Body of pancreas (tissue), 4 donors: ENCODE measurements around the gene FGF21.

Source experiments
- CTCF ChIP-seq, 7 experiments: fragments of 450-650 bp in 4 of 7; fragments of 200-600 bp in 3 of 7; sonication (generic) in 3 of 7; IDR thresholded peaks; one replicate each; pipeline ENCODE4 v1.5.1; 2016 to 2019; ENCODE audit warnings: antibody characterized with exemption in 7 of 7
- POLR2A ChIP-seq, 3 donors: fragments of 450-650 bp; IDR thresholded peaks; one replicate each; pipeline ENCODE4 v1.6.1; 2016; ENCODE audit warnings: antibody characterized with exemption in 3 of 3, mild to moderate bottlenecking in 2 of 3

- TF ChIP-seq CTCF (IDR thresholded peaks at IDR 0.05) (no peak), POLR2A (IDR thresholded peaks at IDR 0.05) (no peak)
These were observed 13.2 kb upstream of the FGF21 start for GRCh38 chr19:48742096-48742495.
